Measurements from ENCODE around the gene TTLL11.

DNA sequence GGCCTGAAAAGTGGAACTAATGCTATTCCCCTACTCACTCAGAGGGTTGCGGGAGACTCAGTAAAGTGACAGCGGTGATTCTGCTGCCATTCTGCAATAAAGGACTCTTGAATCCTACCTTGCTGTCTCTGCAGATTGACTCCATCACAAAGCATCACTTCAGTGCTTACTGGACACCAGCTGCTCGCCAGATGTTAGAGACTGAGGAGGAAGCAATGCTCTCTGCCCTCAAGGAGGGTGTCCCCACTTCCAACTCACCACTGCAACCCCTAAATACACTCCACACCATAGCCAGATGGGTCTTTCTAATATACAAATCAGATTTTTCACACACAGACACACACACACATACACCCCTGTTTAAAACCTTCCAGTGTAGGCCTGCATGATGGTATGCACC is 21.4 kb downstream of the TTLL11 start:
- no peak for TF ChIP-seq GATA3 (IDR thresholded peaks at IDR 0.05; ENCODE audit: low read depth, low read length)
- TF ChIP-seq GATA2 (IDR thresholded peaks at IDR 0.05; ENCODE audit: low read depth, low read length) = no peak

All from SH-SY5Y (cell line).